ENCODE measurements around the gene ANAPC2.

ANAPC2 gene

GRCh38 chr9:137227054-137227852 is 38.9 kb upstream of the ANAPC2 start, which contains the start of gene RNF224:
Gene RNF224, plus strand, starts transcription at chr9:137227502. Its CDS starts 834 bp downstream, at chr9:137228336.
- DNase-seq, result no peak

- no peak for DNase-seq
Observed at GRCh38 chr9:137226338-137227053, 38.1 kb upstream of the ANAPC2 start.

GRCh38 chr9:137225699-137226331 is 37.5 kb upstream of the ANAPC2 start:
- no peak for DNase-seq

- no peak for DNase-seq
Observed at GRCh38 chr9:137224830-137225694, 36.7 kb upstream of the ANAPC2 start, which contains the start of gene CYSRT1. Gene CYSRT1, plus strand, starts transcription at chr9:137225174. Its CDS starts 448 bp downstream, at chr9:137225622.

GRCh38 chr9:137223078-137223970 is 35.0 kb upstream of the ANAPC2 start:
- DNase-seq, result no peak

GRCh38 chr9:137222190-137223077 is 34.1 kb upstream of the ANAPC2 start, which contains the start of gene RNF208:
Gene RNF208, minus strand, starts transcription at chr9:137222240. Its CDS starts 1,028 bp downstream, at chr9:137221212.
- DNase-seq, result no peak

GRCh38 chr9:137221506-137222111 is 33.2 kb upstream of the ANAPC2 start:
- DNase-seq, result no peak

- no peak for DNase-seq
Observed at GRCh38 chr9:137221095-137221505, 32.7 kb upstream of the ANAPC2 start.

GRCh38 chr9:137220317-137221094 is 32.1 kb upstream of the ANAPC2 start:
- no peak for DNase-seq

- DNase-seq, result no peak
Observed at GRCh38 chr9:137219757-137220316, 31.5 kb upstream of the ANAPC2 start.

- no peak for DNase-seq
Observed at GRCh38 chr9:137218754-137219271, 30.5 kb upstream of the ANAPC2 start.

GRCh38 chr9:137218212-137218753 is 29.9 kb upstream of the ANAPC2 start:
- no peak for DNase-seq

- no peak for DNase-seq
Observed at GRCh38 chr9:137217276-137218211, 29.2 kb upstream of the ANAPC2 start.

GRCh38 chr9:137216188-137216965 is 28.0 kb upstream of the ANAPC2 start:
- DNase-seq, result no peak

- DNase-seq, result no peak
Observed at GRCh38 chr9:137215196-137215986, 27.0 kb upstream of the ANAPC2 start.
